Liver (tissue), 9 donors: Measurements from ENCODE around the gene TMCO2. TPM values are rescaled to one million over a fixed set of nuclear protein-coding genes. Genes with fewer than 3 reads are reported as not detected.

Experiments
- DNase-seq: peaks from one replicate; pipeline ENCODE4 v3.0.0-alpha.2; 2017; ENCODE audit warnings: low spot score
- H3K27ac ChIP-seq, 2 donors: one replicate each; pipeline ENCODE4 v1.7.0; 2013; ENCODE audit warnings: inconsistent platforms in 2 of 2, low read length in 2 of 2, control low read depth in 1 of 2, low read depth in 1 of 2, mild to moderate bottlenecking in 1 of 2
- H3K27me3 ChIP-seq, 4 donors: one replicate each; pipeline versions ENCODE4 v1.6.1 to v1.7.0; 2013; ENCODE audit warnings: low read length in 3 of 4, inconsistent platforms in 1 of 4, mild to moderate bottlenecking in 1 of 4, moderate library complexity in 1 of 4; ENCODE audit not compliant: control insufficient read depth in 4 of 4, insufficient read depth in 4 of 4
- H3K36me3 ChIP-seq, 4 donors: one replicate each; pipeline versions ENCODE4 v1.6.1 to v1.7.0; 2013; ENCODE audit warnings: low read length in 3 of 4, mild to moderate bottlenecking in 3 of 4, low read depth in 1 of 4, moderate library complexity in 1 of 4; ENCODE audit not compliant: control insufficient read depth in 4 of 4, insufficient read depth in 3 of 4
- H3K4me1 ChIP-seq, 4 donors: one replicate each; pipeline versions ENCODE4 v1.6.1 to v1.7.0; 2013; ENCODE audit warnings: low read length in 3 of 4, mild to moderate bottlenecking in 3 of 4, moderate library complexity in 1 of 4; ENCODE audit not compliant: control insufficient read depth in 4 of 4, insufficient read depth in 4 of 4
- H3K4me3 ChIP-seq, 3 donors: one replicate each; pipeline versions ENCODE4 v1.6.1 to v1.7.0; 2013; ENCODE audit warnings: low read length in 3 of 3, control low read depth in 1 of 3, low read depth in 1 of 3, mild to moderate bottlenecking in 1 of 3
- H3K9ac ChIP-seq, 2 donors: one replicate each; pipeline ENCODE4 v1.7.0; 2013; ENCODE audit warnings: low read length in 2 of 2, mild to moderate bottlenecking in 2 of 2, moderate library complexity in 2 of 2, control low read depth in 1 of 2, low read depth in 1 of 2
- H3K9me3 ChIP-seq, 4 donors: one replicate each; pipeline versions ENCODE4 v1.6.1 to v1.7.0; 2013; ENCODE audit warnings: low read length in 3 of 4; ENCODE audit not compliant: control insufficient read depth in 4 of 4
- EGR1 ChIP-seq, 2 donors: IDR thresholded peaks; 2 replicates each; pipeline ENCODE4 v1.6.1; 2016 to 2018; ENCODE audit warnings: antibody characterized with exemption in 2 of 2, low read depth in 2 of 2
- FOXA1 ChIP-seq: IDR thresholded peaks from 2 replicates; pipeline ENCODE4 v1.6.1; 2016; ENCODE audit warnings: antibody characterized with exemption
- FOXA2 ChIP-seq: IDR thresholded peaks from 2 replicates; pipeline ENCODE4 v1.6.1; 2016; ENCODE audit warnings: antibody characterized with exemption
- GABPA ChIP-seq, 2 donors: IDR thresholded peaks in 1 of 2; conservative IDR thresholded peaks in 1 of 2; 2 replicates each; pipeline ENCODE4 v1.6.1; 2016; ENCODE audit warnings: antibody characterized with exemption in 2 of 2, mild to moderate bottlenecking in 1 of 2, moderate library complexity in 1 of 2
- HNF4A ChIP-seq, 2 donors: conservative IDR thresholded peaks; 2 replicates each; pipeline ENCODE4 v1.6.1; 2016; ENCODE audit warnings: antibody characterized with exemption in 2 of 2, mild to moderate bottlenecking in 2 of 2
- HNF4G ChIP-seq: IDR thresholded peaks from 2 replicates; pipeline ENCODE4 v1.6.1; 2016; ENCODE audit warnings: antibody characterized with exemption
- JUND ChIP-seq, 2 donors: IDR thresholded peaks; 2 replicates each; pipeline ENCODE4 v1.6.1; 2016; ENCODE audit warnings: antibody characterized with exemption in 2 of 2
- MAX ChIP-seq: IDR thresholded peaks from 2 replicates; pipeline ENCODE4 v1.6.1; 2016; ENCODE audit warnings: antibody characterized with exemption
- NR2F2 ChIP-seq: IDR thresholded peaks from 2 replicates; pipeline ENCODE4 v1.6.1; 2016; ENCODE audit warnings: antibody characterized with exemption
- RAD21 ChIP-seq, 2 donors: IDR thresholded peaks; 2 replicates each; pipeline ENCODE4 v1.6.1; 2016; ENCODE audit warnings: antibody characterized with exemption in 2 of 2, mild to moderate bottlenecking in 2 of 2
- REST ChIP-seq: IDR thresholded peaks from 2 replicates; pipeline ENCODE4 v1.6.1; 2016; ENCODE audit warnings: antibody characterized with exemption, mild to moderate bottlenecking
- RXRA ChIP-seq, 2 donors: IDR thresholded peaks; 2 replicates each; pipeline ENCODE4 v1.6.1; 2017 to 2018; ENCODE audit warnings: antibody characterized with exemption in 2 of 2, mild to moderate bottlenecking in 1 of 2
- SP1 ChIP-seq: IDR thresholded peaks from 2 replicates; pipeline ENCODE4 v1.6.1; 2018; ENCODE audit warnings: antibody characterized with exemption, mild to moderate bottlenecking
- TAF1 ChIP-seq: conservative IDR thresholded peaks from 2 replicates; pipeline ENCODE4 v1.6.1; 2016; ENCODE audit warnings: antibody characterized with exemption, mild to moderate bottlenecking
- YY1 ChIP-seq: IDR thresholded peaks from 2 replicates; pipeline ENCODE4 v1.6.1; 2016; ENCODE audit warnings: antibody characterized with exemption, mild to moderate bottlenecking
- WGBS: extraction: QIAGEN DNeasy Blood & Tissue Kit; methylation state at CpG from one replicate; pipeline ENCODE4 v1.1.7; 2013; 5-methylcytosine and 5-hydroxymethylcytosine counted together
- polyA plus RNA-seq, 2 donors: library from polyadenylated mRNA; stranded (reverse) in 1 of 2; unstranded in 1 of 2; fragments of 200-250 nt in 1 of 2; fragments of >200 nt in 1 of 2; fragmentation: Nextera tagmentation in 1 of 2; extraction: Ambion mirVana in 1 of 2; gene quantifications; one replicate each; pipeline versions ENCODE4 v1.2.1 to v1.2.3, GENCODE V29; 2013 to 2015
- total RNA-seq, 2 donors: library from RNA; depleted of rRNA; stranded (reverse); fragments of >200 nt; gene quantifications; one replicate each; pipeline ENCODE4 v1.2.3, GENCODE V29; 2014
- TF ChIP-seq, protein P1 (sequence below): IDR thresholded peaks from 2 replicates; pipeline ENCODE4 v1.6.1; 2016; ENCODE audit warnings: antibody characterized with exemption
- TF ChIP-seq, protein P2 (sequence below): IDR thresholded peaks from 2 replicates; pipeline ENCODE4 v1.6.1; 2016; ENCODE audit warnings: antibody characterized with exemption
- TF ChIP-seq, protein P3 (sequence below): fragments of 150-350 bp; IDR thresholded peaks from 2 replicates; pipeline ENCODE4 v1.5.1; 2017; ENCODE audit warnings: improper control_type of control experiment, low read depth, low read length; ENCODE audit not compliant: missing input control
- donor health status: healthy.
- donor health status: healthy.
- donor health status: healthy.
- donor health status: healthy.
- donor health status: healthy.

TMCO2 gene
- total and polyA plus RNA-seq, 4 donors = not detected

- Histone ChIP-seq H3K36me3 (no peaks in the 10 kb centered on the region), H3K4me1 (peaks cover 0 to 2% (median 2%) of the 10 kb centered on the region in 4 donors), H3K9ac (no peak overlapping the region), H3K27ac (no peak overlapping the region), H3K4me3 (no peak overlapping the region), H3K9me3 (no peaks in the 10 kb centered on the region), H3K27me3 (no peaks in the 10 kb centered on the region)
- TF ChIP-seq JUND (IDR thresholded peaks at IDR 0.05) (no peak), SP1 (no peak), MAX (no peak), HNF4G (no peak), REST (no peak), RAD21 (IDR thresholded peaks at IDR 0.05) (no peak), HNF4A (conservative IDR thresholded peaks at IDR 0.05) (no peak), RXRA (IDR thresholded peaks at IDR 0.05) (no peak), YY1 (no peak), TAF1 (no peak), FOXA2 (no peak), EGR1 (IDR thresholded peaks at IDR 0.05; ENCODE audit: low read depth in 2 of 2) (no peak)
- TF ChIP-seq, protein P1, sequence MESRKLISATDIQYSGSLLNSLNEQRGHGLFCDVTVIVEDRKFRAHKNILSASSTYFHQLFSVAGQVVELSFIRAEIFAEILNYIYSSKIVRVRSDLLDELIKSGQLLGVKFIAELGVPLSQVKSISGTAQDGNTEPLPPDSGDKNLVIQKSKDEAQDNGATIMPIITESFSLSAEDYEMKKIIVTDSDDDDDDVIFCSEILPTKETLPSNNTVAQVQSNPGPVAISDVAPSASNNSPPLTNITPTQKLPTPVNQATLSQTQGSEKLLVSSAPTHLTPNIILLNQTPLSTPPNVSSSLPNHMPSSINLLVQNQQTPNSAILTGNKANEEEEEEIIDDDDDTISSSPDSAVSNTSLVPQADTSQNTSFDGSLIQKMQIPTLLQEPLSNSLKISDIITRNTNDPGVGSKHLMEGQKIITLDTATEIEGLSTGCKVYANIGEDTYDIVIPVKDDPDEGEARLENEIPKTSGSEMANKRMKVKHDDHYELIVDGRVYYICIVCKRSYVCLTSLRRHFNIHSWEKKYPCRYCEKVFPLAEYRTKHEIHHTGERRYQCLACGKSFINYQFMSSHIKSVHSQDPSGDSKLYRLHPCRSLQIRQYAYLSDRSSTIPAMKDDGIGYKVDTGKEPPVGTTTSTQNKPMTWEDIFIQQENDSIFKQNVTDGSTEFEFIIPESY = no peak
- TF ChIP-seq, protein P2, sequence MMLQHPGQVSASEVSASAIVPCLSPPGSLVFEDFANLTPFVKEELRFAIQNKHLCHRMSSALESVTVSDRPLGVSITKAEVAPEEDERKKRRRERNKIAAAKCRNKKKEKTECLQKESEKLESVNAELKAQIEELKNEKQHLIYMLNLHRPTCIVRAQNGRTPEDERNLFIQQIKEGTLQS = no peak
- DNase-seq = no peak
- WGBS = 84% methylated on average over 4 of the region's 4 CpGs
Measured at GRCh38 chr1:40251456-40251855, 3.7 kb downstream of the TMCO2 start.

DNA sequence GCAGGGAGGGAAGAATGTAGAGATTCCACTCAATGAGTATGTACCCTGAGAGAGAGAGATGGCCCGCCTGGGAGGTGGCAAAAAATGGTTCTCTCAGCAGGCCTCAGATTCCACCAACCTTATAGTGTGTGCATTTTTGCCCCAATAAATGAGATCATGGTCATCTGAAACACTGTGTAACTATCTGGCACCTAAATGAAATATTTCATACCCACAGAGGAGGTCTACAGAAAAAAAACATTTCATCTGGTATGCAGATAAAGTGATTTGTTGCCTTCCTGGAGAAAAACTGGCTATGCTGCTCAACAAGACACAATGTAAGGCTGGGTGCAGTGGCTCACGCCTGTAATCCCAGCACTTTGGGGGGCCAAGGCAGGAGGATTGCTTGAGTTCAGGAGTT lies 4.9 kb downstream of the TMCO2 start:
- Histone ChIP-seq H3K9me3 (no peaks in the 10 kb centered on the region), H3K4me3 (no peak overlapping the region), H3K4me1 (peaks cover 2 to 7% (median 6%) of the 10 kb centered on the region in 4 donors), H3K27ac (no peak overlapping the region), H3K27me3 (no peaks in the 10 kb centered on the region), H3K36me3 (no peaks in the 10 kb centered on the region), H3K9ac (no peak overlapping the region)
- TF ChIP-seq, protein P2 = no peak
- TF ChIP-seq HNF4A (conservative IDR thresholded peaks at IDR 0.05) (no peak), YY1 (no peak), GABPA (IDR thresholded peaks at IDR 0.05 in 1 of 2, conservative IDR thresholded peaks at IDR 0.05 in 1 of 2) (no peak), JUND (IDR thresholded peaks at IDR 0.05) (no peak), NR2F2 (no peak), SP1 (no peak), RAD21 (IDR thresholded peaks at IDR 0.05) (no peak), FOXA1 (no peak), HNF4G (no peak), REST (no peak), TAF1 (no peak), MAX (no peak), FOXA2 (no peak), EGR1 (IDR thresholded peaks at IDR 0.05; ENCODE audit: low read depth in 2 of 2) (no peak), RXRA (IDR thresholded peaks at IDR 0.05) (no peak)
- TF ChIP-seq, protein P3, sequence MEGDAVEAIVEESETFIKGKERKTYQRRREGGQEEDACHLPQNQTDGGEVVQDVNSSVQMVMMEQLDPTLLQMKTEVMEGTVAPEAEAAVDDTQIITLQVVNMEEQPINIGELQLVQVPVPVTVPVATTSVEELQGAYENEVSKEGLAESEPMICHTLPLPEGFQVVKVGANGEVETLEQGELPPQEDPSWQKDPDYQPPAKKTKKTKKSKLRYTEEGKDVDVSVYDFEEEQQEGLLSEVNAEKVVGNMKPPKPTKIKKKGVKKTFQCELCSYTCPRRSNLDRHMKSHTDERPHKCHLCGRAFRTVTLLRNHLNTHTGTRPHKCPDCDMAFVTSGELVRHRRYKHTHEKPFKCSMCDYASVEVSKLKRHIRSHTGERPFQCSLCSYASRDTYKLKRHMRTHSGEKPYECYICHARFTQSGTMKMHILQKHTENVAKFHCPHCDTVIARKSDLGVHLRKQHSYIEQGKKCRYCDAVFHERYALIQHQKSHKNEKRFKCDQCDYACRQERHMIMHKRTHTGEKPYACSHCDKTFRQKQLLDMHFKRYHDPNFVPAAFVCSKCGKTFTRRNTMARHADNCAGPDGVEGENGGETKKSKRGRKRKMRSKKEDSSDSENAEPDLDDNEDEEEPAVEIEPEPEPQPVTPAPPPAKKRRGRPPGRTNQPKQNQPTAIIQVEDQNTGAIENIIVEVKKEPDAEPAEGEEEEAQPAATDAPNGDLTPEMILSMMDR = no peak
- no peak for DNase-seq
- 94% methylated on average over 2 of the region's 2 CpGs for WGBS
